Ramos (cell line): ENCODE measurements around the gene CSNK1G2.

Source experiments
- in situ Hi-C: fragments of 300-500 bp; cut with MboI; formaldehyde crosslinking; loops from one replicate; pipeline ENCODE4 v1.14.3; 2022; ENCODE audit warnings: low sequenced_read_pairs; ENCODE audit not compliant: unreplicated experiment

Gene CSNK1G2

DNA sequence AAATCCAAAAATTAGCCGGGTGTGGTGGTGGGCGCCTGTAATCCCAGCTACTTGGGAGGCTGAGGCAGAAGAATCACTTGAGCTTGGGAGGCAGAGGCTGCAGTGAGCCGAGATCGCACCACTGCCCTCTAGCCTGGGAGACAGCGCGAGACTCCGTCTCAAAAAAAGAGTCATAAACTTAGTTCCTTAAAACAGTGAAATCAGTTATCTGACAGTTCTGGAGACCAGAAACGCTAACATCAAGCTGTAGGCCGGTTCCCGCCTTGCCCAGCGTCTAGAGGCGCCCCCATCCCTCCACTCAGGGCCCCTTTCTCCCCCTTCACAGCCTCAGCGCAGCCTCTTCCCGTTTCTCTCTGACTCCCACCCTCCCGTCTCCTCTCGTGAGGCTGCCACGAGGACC is 23.8 kb upstream of the CSNK1G2 start:
- in situ Hi-C loops = no loop called here

DNA sequence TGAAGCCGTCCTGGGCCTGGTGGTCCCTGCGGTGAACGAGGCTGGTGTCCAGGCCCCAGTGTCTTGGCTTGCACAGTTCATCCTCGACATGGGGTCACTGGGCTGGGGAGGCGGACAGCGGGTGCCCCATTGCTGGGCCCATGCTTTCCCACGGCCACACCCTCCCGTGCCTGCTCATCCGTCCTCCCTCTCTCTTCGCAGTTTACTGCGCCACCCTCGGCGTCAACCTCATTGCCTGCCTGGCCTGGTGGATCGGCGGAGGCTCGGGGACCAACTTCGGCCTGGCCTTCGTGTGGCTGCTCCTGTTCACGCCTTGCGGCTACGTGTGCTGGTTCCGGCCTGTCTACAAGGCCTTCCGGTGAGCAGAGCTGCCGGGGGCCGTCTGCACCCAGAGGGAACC is 23.0 kb upstream of the CSNK1G2 start:
- in situ Hi-C loops = no loop called here

DNA sequence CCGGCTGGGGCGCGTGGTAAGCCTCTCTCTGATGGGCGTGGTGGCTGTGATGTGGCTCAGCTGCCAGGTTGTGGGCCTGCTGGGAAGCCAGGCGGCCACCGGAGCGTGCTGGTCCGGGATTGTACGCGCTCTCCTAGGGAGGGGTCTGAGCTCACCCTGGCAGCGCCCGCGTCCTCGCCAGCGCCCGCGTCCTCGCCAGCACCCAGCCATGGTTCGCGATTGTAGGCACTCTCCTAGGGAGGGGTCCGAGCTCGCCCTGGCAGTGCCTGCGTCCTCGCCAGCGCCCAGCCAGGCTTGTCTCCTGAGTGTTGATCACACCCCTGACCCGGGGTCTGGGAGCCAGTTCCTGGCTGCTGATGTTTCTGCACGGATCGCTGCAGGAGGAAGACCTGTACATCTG is 22.0 kb upstream of the CSNK1G2 start:
- in situ Hi-C loops = no loop called here

DNA sequence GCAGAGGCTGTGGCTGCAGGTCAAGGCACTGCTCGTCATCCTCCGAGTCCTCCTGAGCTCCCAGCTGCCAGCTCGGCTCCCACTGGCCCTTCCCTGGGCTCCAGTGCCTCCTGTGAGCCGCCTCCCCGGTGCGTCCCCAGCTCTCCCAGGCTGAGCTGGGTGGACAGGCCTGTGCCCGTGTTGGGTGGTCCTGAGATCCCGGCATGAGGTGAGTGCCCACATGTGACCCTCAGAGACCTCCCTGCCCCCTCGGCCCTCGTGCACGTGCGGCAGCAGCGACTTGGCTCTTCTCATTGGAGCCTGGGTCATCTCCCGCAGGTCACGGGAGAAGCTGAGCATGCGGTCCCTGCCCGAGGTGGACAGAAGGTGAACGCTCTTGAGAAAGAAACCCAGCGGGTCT is 20.3 kb upstream of the CSNK1G2 start:
- in situ Hi-C loops = no loop called here

DNA sequence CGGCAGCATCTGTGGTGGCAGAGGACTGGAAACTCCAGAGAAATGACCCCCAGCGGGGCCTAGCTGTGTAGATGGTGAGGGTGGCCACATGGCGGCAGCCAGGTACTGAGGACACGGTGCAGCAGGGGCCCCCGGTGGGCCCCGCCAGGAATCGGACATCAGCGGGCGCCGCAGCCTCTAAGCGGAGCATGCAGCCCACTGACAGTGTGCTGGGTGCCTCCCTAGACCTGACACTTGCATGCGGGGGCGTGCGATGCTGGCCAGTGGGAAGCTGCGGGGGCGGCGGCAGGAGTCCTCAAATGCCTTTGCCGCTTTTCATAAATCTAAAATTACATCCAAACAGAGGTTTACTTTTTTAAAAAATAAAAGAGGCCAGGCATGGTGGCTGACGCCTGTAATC is 19.6 kb upstream of the CSNK1G2 start:
- in situ Hi-C loops = no loop called here

DNA sequence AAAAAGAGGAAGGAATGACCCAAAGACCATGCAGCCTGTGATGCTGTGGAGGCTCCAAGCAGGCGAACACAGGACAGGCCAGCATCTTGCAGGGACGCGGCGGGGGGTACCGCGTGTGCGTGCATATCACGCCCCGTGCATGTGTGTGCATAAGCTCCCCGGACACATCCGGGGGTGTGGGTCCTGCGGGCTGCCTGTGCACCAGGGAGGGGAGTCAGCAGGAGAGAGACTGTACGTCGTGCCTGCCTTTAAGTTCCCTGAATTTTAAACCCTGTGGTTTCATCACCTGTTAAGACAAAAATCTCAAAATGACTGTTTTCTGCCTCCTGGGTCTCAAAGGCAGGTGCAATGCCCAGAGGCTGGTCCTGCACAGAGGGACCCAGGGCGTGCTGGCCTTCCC is 19.1 kb upstream of the CSNK1G2 start:
- in situ Hi-C loops = no loop called here

DNA sequence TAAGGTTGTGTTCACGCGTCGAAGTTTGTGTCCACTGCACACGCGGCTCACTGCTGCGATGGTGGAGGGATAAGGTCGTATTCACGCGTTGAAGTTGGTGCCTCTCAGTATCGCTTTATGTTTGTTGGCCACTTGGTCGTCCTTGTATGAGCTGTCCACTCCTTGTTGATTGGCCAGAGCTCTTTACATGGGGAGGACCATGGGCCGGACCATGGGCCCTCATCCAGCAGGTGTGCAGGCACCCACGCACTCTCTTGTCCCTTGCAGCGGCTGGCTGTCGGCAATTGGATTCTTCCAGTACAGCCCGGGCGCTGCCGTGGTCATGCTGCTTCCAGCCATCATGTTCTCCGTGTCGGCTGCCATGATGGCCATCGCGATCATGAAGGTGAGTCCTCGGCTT is 18.2 kb upstream of the CSNK1G2 start:
- in situ Hi-C loops = no loop called here

DNA sequence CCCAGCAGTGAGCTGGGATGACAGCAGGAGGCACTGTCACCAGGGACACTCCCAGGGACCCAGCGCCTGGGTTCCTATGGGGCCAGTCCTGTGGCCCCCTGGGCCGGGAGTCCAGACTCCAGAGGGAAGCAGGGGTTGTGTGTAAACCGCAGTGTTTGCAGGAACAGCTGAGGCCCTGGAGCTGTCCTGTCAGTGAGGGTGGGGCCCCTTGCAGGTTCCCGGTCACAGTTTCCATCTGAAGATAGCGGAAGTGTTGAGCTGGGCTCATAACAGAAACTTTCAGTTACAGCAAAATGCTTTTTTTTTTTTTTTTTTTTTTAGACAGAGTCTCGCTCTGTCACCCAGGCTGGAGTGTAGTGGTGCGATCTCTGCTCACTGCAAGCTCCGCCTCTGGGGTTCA is 17.7 kb upstream of the CSNK1G2 start:
- in situ Hi-C loops = no loop called here

DNA sequence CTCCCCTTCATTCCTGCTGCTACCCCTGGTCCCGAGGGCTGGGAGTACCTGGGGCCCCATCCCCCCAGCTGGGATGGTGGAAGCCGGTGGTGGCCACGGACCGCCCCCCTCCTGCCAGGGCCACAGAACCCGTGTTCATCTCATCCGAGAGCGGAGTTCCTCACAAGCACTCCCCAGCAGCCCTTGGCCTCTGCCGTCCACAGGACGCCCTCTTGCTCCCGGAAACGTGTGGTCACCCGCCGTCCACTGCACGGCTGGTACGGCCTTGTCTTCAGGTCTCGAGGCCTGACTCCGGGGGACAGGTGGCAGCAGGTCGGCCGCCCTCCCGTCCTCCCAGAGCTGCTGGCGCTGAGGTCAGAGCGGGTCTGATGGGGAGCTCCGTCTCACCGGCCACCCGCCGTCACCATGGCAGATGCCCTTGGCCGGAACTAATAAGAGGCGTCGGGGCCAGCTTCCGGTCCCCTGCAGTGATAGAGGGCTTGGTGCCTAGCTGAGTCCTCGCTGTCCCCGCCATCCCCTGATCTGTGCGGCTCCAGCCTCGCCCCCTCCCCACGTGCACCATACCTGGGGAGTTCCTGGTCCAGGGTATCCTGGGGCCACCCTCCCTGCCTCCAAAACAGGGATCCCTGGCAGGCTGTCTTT is 16.5 kb upstream of the CSNK1G2 start:
- in situ Hi-C loops = no loop called here

DNA sequence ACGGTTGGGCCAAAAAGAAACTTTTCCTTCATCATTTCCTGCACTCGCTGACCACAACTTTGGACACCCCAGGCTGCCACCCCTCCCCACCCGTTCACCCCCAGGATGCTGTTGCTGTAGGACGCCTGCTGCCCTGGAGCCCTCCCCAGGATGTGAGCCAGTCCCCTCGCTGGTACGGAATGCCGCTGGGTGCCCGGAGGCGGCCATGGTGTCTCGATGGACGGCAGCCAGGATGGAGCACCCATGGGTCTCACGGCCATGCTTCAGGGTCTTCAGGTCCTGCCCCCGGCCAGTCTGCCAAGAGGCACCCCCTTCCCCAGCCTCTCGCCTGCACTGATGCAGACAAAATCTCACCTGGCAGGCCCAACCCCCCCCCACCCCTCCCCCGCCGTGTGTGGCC is 15.4 kb upstream of the CSNK1G2 start:
- in situ Hi-C loops = no loop called here

DNA sequence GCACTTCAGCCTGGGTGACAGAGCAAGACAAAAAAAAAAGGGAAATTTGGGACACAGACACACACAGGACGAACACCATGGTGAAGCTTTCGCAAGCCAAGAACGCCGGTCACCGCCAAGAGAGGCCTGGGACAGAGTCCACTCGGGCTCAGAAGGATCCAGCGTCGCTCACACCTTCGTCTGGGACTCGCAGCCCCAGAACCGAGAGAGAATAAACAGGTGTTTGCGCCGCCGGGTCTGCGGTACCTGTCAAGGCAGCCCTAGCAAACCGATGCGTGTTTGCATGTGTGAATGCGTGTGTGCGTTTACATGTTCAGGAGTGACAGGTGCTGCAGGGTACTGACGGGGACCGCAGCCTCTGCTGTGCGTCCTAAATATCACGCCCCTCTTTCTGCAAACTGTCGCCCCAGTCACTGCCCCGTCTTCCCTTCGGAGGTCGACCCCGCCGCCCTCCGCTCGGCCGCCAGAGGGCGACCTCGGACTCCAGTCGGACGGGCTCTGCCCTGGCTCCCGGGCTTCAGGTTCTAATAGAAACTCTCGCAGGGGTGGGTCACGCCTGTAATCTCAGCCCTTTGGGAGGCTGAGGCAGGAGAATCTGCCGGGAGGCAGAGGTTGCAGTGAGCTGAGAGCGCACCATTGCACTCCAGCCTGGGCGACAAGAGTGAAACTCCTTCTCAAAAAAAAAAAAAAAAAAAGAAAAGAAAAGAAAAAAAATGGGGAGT is 11.8 kb upstream of the CSNK1G2 start:
- in situ Hi-C loops = no loop called here

DNA sequence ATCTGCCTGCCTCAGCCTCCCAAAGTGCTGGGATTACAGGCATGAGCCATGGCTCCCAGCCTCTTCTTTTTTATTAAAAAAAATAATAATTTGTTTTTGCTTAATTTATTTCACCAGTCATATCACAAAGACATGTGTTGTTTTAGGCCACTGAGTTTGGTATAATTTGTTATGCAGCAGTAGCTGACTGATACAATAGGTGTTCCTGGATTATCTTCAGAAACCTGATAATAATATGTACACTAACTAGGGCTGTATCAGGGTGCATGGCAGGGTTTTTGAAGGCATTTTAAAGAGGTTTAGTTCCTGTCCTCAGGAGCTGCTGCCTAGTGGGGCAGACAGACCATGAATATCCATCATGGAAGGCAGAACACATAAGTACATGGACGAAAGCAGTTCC is 9.5 kb upstream of the CSNK1G2 start:
- in situ Hi-C loops = no loop called here

DNA sequence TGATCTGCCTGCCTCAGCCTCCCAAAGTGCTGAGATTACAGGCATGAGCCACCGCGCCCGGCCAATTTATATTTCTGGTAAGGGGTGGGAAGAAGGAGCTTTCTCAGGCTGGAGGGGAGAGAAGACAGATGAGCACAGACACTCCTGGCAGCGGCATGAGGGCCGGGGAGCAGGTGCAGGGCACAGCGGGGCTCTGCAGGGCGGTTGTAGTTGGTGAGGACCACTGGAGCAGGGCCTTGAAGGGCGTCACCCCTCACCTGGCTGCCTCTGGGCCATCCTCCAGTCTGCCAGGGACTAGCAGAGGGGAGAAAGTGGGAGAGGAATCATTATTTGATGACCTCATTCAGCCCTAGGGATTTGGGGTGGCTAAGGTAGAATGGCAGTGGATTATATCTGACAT is 8.6 kb upstream of the CSNK1G2 start:
- in situ Hi-C loops = no loop called here

DNA sequence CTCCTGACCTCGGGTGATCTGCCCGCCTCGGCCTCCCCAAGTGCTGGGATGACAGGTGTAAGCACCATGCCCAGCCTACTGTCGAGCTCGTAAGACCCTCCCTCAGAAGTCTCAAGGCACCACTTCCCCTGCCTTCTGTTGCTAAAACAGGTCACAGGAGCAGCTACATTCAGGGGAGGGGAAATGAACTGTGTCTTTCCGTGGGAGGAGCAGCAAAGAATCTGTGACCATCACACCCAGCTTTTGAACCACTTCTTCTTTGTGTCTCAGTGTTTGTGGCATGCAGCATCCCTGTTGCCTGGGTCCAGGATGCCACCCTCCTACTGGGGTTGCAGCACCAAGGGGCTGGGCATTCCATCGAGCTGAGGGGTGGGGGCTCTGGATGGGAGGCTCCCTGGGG is 7.7 kb upstream of the CSNK1G2 start:
- in situ Hi-C loops = no loop called here

DNA sequence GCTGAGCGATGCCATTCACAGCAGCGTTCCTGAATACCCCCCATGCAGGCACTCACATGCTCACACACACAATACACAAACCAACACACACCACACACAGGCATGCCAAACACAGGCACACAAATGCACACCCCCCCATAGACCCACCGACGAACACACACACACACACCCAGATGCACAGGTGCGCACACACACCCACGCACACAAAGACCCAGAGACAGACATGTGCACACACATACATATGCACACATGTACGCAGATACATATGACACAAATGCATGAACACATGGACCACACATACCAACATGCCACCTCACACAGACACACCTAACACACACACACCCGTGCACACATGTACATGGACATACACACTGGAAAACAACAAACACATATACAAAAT is 7.0 kb upstream of the CSNK1G2 start:
- in situ Hi-C loops = no loop called here

DNA sequence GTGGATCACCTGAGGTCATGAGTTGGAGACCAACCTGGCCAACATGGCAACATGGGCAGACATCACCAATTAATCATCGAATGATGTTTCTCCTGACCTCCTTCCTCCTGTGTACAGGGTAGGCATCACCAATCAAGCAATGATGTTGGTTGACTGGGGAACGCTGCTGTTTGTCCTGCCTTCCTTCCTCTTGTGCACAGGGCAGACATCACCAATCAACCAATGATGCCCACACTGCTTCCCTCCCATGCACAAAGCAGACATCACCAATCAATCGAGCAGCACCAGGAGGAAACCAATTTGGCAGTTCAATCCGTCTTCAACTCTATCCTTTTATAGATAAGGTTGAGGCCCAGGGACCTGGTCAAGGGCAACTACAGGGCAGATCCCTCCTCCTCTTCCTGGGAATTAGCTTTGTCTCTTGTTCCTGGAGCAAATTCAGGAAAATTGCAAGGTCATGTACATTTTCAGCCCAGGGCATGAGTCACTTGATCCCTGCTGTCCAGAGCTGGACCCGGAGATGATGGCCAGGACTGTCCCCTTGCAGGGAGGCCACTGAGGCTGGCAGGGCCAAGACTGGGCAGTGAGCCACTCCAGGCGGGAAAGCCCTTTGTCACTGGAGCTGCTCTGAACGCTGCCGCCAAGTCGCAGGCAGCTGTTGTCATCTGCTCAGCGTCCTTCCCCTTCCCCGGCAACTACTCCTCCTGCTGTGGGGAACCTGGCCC is 5.3 kb upstream of the CSNK1G2 start:
- in situ Hi-C loops = no loop called here

DNA sequence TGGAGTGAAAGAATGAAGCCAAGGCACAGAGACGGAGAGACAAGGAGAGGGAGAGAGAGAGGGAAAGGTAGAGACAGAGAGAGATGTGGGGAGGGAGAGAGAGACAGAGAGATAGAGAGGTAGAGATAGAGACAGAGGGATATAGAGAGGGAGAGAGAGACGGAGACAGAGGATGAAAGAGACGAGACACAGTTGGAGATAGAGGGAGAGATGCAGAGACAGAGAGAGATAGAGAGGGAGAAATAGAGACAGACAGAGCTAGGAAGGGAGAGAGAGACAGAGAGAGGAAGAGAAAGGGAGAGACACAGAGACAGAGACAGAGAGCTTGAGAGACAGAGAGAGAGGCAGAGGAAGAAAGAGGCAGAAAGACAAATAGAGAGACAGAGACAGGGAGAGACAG is 4.5 kb upstream of the CSNK1G2 start:
- in situ Hi-C loops = no loop called here

DNA sequence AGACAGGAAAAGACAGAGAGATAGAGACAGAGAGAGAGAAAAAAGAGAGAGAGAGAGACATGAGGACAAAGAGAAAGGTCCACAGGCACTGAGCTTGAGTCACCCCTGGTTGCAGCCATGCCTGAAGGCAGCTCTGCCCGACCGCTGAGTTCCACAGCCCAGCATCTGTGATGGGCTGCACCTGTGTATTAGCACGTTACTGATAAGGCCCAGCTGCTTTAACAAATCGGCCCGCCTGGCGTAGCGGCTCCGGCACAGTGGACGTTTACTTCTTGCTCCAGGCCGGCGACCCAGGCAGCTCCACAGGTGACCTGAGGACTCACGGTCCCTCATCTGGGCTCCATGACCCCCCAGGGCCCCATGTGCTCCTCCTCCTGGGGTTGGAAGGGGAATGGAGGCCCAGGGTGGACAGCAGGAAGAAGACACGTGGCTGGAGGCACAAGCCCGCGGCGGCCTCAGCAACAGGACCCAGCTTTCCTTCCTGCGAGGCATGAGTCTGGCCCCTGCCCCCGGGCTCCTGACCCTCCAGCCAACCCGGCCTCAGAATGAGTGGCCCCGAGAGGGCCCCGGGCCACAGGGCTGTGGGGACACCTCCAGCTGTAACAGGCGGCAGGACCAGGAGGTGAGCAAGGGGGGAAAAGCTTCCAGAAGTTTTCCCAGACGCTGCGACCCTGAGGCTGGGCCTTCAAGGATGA is 3.9 kb upstream of the CSNK1G2 start:
- in situ Hi-C loops = no loop called here

DNA sequence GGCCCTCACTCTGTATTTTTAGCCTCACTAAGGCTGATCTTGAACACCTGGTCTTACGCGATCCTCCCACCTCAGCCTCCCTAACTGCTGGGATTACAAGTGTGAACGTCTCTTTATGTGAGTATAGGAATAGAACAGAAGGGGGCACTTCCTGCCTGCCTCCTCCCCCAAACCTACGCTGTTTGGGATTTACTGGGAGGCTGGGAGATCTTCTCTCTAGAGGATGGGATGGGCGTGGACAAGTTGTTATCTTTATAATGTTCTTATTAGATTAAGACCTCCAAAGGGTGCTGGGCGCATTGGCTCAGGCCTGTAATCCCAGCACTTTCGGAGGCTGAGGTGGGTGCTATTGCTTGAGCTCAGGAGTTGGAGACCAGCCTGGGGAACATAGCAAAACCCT is 2.9 kb upstream of the CSNK1G2 start:
- in situ Hi-C loops = no loop called here

DNA sequence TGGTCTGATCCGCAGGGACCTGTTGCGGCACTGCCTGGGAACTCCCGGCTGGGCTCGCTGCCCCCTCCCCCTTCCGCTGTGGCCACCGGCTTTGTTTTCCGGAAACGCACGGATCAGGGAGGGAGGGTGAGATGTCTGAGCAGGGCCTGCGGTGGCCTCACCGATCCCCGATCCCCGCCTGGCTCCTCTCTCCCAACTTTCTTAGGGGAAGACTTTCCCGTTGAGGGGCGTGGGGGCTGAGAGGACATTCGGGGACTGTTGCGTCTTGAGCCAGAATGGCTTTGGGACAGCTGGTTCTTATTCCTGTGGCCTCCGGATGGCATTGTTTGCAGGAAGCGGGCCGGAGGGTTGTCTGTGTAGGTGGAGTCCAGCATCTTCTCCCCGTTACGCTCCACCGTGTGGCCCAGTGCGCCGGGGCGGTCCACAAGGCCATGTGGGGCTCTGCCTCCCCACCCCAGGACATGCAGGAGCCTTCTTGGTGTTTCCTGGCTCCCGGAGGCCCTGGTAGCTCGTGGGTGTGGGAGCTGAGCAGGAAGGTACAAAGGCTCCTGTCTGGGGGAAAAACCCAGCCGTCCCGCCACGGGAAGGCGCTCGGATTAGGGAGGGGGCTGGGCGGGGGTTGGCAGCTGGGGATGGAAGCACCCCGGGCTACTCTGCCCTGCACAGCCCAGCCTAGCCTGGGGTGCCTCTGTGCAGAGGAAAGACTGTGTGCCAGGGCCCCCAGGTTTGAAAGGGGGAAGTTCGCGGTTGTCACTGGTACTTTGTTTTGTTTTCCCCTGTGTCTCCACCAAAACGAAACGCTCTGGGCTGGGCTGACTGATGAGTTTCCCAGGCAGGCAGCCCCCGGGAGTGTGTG is 1.3 kb downstream of the CSNK1G2 start:
- in situ Hi-C loops = no loop called here
